HG02884 (cell line): Measurements from ENCODE around the gene FAM24B.
"Not testable (repeated sequence)": the region's sequence is repeated elsewhere in the genome, so short reads cannot be mapped to it uniquely, and the experiment has no call there.

ENCODE experiments used
- ATAC-seq: cut with Tn5 transposase; IDR thresholded peaks from one replicate; pipeline ENCODE4 v1.9.1; 2021; ENCODE audit warnings: mild to moderate bottlenecking, moderate library complexity; ENCODE audit not compliant: unreplicated experiment

FAM24B gene

DNA sequence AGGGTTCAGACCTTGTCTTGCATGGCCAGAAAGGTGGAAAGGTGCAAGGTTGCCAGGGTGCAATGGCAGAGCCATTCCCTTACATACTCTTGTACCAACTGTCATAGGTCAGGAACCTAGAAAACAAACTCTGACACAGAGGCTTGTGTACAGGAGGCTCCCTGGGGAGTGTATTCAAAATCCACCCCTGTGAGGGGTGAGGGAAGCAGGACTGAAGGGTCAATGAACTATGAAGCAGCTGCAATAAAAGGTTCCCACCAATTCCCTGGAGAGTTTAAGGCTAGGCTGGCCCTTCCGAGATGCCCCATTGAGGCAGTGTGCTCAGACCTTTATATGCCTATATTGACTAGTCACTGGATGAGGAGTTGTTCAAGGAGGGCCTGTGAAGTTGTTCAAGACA lies 19.9 kb downstream of the FAM24B start:
- no peak for ATAC-seq

DNA sequence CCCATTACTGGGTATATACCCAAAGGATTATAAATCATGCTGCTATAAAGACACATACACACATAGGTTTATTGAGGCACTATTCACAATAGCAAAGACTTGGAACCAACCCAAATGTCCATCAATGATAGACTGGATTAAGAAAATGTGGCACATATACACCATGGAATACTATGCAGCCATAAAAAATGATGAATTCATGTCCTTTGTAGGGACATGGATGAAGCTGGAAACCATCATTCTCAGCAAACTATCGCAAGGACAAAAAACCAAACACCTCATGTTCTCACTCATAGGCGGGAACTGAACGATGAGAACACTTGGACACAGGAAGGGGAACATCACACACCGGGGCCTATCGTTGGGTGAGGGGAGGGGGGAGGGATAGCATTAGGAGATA lies 21.3 kb downstream of the FAM24B start:
- not testable (repeated sequence) for ATAC-seq

DNA sequence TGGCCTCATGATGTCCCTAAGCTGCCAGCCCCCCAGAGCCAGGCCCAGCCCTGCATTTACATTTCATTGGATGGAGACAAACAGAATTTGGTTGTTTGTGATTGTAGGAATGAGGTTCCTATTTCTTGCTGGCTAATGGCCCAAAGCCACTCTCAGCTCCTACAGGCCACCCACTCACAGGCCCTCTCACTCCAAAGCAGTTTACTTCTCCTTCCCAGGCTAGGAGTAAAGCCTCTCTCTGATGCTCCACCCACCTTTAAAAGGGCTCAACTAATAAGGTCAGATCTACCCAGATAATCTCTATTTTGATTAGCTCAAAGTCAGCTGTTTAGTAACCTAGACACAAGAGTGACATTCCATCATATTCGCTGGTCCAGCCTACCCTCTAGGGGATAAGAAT lies 22.5 kb downstream of the FAM24B start:
- ATAC-seq, result no peak

DNA sequence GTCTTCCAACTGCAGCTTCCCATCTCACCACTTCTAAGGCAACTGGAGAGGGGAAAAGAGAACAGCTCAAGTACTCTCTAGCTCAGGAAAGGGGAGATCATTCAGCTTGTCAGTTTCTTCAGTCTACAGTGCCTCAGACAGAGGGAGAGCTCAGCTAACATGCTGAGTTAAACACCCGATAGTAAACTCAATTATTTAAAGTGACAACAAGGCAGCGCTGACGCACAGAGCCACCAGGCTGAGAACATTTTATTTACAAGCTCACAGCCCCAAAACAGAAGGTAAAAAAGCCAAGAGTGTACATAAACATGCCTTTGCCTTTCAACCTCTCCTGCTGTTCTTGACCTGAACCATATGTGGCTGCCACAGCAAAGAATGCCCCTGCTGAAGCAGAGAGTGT lies 23.6 kb downstream of the FAM24B start:
- no peak for ATAC-seq

DNA sequence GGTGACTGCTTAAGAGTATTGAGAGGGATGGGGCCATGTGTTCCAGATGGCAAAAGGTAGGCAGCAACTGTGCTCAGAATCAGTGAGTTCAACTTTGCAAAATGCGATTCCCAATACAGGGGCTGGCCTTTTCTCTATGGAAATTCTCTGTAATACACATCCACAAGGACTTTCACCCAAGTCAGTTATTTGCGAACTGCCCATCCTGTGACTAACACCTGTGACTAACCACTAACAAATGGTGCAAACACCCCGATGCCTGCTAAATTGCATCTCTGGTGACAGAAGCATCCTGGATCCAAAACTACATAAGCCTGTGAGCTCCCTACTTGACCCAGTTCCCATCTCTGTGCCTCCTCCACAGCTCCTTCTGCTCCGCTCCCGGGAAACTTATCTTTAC lies 24.7 kb downstream of the FAM24B start:
- ATAC-seq, result no peak

DNA sequence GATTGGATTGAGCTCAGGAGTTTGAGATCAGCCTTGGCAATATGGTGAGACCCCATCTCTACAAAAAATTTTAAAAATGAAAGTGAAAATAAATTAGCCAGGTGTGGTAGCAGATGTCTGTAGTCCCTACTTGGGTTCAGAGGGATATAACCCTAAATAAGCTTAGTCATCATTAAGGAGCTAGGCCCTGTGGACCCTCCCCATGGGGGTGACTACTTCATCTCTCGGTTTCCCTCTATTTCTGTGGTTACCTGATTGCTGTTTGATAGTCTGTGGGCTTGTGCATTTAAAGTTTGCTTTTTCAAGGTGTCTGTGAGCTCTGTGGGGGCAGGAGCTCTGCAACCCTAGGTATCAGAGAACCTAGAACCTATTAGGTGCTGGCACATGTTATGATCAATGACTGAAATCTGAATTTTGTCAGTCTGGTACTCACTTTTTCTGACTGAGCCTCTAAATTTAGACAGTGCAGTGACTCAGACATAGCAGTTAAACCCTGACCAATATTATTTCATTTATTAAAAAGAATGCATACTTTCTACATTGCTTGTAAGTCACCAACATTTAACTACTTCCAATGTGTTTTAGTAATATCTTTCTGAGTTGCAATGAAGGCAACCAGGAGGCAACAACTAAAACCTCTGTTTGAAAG lies 25.6 kb downstream of the FAM24B start:
- no peak for ATAC-seq

DNA sequence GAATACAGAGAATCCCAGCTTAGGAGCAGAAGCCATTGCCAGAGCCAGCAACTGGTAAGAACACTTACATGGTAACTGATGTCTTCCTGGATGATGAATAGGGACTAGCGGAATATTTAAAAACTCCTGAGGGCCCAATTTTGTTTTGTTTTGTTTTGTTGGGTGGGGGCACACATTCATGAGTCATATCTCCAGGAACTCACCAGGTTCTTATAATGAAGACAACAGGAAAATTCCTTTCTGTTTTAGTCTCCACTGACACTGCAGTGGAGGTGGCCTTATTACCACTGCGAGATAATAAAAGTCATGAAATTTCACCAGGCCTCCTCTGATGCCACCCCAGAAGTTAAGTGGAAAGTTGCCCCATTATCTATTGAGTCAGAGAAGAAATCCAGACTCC lies 27.1 kb downstream of the FAM24B start:
- ATAC-seq, result no peak

DNA sequence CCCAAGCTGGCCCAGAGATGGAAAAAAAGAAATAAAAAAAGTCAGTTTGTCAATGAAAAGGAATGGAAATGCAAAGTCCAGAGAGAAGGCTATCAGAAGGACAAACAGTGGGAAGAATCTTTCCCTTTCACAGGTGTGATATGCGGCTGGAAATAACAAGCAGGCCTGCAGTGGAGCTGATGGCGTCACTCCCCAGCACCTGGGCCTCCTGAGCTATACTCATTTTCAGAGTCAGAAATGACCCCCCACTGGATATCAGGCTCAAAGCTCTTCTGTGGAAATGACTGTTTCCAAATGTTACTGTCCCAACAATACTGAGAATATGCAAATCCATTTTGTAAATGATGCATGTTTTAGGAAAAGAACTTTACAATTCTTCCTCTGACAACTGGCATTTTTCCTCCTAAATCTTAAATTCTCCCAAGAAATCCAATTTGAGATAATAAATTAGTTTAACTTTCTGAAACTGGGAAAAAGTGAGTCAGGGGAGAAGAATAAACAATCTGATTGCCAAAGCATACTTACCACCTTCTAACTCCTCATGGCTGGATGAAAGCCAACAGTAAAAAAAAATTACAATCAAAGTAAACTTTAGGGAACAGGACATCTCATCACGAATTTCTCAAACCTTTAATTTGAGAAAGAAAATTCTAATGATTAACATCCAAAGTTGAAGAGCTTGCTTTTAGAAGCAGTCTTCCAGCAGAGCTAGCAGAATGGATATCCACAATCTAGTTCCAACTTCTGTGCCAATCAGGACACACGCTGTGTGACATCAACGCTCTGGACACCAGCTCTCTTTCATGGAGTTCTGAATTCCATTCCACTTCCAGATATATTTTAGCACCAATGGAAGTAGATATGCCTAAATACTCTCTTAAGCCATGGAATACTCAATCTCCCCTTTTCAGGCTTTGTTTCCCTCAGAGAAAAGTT lies 28.4 kb downstream of the FAM24B start:
- ATAC-seq, result no peak

DNA sequence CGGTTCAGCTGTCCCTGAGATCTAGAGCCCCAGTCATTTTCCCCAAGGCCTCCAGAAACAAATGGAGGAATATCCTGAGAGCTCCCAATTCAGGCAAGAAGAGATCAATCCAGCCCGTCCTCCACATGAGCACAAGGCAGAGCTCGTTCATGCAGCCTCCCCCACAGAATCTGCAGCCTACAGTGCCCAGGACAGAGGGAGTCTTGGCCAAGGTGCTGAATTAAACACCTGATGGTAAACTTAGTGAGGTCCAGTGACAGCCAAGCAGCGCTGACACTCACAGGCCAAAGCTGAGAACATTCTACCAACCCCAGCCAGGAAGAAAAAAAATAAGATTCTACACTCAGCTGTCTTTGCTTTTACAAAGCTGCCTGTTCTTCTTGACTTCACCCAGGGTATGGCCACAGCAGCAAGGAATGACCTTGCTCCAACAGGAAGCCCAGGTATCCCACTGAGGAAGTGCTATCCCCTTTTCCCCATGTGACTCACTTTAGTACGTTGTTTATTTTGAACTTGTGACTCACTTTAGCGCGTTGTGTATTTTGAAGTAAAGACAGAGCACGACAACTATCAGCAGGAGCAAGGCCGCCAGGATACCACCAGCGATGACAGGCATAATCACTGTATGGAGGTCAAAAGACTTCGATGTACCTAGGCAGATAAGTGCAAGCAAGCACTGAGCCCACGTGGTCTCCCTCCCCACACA lies 29.3 kb downstream of the FAM24B start:
- no peak for ATAC-seq

DNA sequence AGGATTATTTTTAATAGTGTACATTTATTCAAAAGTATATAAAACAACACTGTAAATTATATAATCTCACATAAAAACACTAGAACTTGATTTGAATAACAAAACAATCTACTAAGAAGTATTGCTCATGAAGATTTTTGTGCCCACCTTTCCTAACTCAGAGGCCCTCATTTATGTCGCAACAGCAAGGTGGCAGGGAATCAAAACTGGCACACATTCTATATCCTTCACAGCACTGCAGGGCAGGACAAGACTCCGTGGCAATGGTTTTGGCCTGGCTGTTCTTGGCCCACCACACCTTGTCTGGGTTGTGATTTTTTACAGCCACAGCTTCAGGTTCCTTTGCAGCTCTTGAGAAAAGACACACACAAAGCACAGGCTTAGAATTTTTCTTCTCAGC lies 30.3 kb downstream of the FAM24B start:
- ATAC-seq, result no peak

DNA sequence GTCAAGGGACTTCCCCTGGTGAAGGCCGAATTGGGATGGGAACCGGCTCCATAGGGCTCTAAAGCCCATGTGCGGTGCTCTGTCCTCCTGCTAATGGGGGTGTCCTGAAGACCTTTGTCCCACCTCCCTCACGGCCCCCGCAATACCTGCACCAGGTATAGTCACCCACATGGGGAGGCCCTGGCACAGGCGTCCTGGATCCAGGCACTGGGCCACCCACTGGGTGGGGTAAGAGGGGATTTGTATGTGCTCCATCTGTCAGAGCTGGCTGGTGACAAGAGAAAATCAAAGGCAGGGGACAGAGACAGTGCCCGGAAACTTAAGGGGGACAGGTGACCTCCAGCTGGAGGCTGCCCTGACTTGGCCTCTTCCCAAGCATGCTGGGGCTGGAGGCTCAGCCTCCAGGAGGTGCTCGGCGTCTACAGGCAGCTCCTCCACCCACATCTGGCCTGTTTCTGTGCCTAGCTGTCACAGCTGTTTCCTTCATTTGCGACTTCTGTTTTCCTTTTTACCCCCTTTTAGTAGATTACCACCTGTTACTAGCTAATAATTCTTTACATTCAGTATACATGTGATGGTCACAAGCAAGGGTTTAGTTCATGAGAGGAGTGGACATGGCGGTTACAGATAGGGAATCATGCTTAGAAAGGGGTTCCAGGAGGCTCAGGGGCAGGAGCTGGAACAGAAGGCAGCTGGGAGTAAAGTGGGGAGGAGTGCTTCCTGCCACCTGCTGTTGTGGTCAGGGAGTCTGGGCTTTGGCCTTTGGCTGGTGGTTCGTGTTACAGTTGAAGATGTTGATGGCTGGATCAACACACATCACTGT lies 31.4 kb downstream of the FAM24B start:
- no peak for ATAC-seq

DNA sequence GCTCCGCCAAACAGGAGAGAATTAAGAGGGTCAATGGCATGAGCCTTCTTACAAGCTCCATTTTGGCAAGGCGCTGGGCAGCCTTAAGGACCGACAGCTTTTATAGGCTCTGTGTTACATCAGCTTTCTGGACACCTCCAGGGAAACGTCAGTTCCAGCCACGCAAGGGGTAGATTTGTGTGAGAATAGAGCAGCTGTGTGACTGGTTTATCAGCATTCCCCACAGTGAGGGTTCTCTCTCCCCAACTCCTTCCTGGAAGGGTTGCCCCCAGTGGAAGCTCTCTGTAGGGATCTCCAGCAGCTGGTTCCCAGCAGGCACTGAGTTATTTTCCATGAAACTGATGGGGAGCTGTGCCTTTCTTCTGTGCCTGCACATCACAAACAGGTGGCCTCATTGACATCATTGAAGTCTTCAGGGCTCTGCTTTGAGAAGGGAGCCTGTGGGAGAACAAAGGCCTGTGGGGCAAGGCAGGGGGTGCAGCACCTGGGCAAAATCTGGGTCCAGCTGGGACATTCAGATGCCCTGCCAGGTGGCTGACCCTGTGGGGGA lies 33.5 kb downstream of the FAM24B start, which contains the start of gene CUZD1:
Gene CUZD1 (minus strand): TSS at position 75 of the 550 bp plus-strand sequence. CDS start 14 bp downstream, at position 61.
- no peak for ATAC-seq

DNA sequence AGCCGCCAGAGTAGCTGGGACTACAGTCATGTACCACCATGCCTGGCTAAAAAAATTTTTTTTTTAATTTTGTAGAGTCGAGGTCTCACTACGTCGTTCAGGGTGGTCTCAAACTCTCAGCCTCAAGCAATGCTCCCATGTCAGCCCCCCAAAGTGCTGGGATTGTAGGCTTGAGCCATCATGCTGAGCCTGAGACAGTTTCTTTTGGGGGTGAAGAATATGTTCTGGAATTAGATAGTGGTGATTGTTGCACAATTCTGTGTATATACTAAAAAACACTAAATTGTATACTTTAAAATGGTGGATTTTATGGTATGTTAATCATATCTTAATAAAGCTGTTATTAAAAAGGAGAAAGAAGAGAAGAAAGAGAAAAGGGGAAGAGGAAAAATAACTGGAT lies 35.2 kb downstream of the FAM24B start:
- no peak for ATAC-seq

DNA sequence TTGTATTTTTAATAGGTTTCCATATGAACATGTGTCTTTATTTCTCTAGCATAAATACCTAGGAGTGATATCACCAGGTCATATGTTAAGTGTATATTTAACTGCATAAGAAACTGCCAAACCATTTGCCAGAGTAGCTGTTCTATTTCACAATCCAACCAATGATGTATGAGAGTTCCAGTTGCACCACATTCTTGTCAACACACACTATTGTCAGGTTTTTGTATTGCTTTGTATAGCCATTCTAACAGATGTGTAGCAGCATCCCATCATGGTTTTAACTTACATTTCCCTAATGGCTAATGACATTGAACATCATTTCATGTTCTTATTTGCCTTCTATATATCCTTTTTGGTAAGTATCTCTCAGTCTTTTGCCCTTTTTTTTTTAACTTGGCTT lies 37.8 kb downstream of the FAM24B start:
- ATAC-seq, result no peak

DNA sequence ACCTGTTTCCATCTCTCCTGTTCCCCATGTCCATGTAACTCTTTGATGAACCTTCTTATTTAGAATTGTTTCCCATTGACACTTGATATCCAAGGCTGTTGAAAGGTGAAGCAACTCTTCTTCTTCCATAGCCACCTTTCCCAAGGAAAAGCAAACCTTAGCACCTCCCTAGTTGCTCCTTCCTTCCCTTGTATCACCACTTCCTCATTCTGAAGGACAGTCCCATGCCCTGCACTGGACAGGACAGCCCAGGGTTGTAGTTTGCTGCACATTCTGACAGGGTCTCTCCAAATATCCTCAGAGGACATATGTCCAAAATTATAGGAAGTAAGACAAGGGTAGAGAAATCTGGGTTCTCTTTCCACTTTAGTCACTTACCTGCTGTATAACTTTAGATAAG lies 39.9 kb downstream of the FAM24B start:
- no peak for ATAC-seq

DNA sequence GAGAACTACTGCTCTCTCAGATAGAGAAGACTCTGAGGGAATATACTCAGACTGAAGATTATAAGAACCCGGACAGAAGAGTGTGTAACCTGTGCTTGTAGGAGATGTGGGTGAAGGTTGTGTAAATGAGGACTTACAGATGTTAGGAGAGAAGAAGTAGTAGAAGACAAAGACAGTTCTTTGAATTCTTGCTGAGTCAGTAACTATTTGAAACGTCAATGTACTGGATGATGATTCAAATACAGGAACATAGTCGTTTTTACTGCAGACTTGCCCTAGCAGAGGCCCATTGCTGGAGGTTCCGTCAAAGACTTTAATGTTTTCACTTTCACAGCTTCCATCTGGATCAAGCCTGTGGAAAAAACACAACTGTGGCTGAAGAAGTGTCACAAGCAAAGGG lies 40.5 kb downstream of the FAM24B start:
- ATAC-seq, result no peak

DNA sequence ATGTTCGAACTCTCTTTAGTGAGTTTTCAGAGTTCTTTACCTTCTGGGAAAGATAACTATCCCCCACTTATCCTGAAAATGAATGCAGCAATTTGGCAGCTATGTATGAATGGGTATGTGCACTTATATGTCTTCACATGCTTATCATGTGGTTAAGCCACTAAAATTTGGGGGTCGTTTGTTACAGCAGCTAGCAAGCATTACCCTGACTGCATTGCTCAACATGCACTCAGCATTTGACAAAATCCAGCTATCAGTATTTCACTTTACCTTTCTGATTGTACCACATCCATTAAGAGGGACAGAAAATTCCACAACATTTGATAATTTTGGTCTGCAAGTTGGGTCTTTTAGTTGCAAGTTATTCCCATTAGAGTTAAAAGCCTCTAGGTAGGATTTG lies 43.5 kb downstream of the FAM24B start:
- ATAC-seq, result no peak

DNA sequence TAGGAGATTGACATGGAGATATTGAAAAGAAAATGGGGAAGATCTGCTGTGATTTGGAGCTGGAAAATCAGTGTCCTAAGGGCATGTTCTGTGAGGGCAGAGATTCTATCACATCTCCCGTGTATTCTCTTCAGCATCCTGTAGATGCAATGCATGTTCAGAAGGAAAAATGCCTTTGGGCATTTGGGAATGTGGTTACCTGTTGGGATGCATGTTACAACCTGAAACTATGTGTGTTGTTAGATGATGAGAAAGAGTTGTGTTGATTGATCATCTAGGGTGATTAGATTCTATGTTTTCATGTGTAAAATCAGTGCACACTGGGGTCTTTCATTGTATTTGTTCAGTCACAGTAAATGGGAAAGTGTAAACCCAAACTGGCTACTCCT lies 48.4 kb downstream of the FAM24B start:
- ATAC-seq, result no peak

DNA sequence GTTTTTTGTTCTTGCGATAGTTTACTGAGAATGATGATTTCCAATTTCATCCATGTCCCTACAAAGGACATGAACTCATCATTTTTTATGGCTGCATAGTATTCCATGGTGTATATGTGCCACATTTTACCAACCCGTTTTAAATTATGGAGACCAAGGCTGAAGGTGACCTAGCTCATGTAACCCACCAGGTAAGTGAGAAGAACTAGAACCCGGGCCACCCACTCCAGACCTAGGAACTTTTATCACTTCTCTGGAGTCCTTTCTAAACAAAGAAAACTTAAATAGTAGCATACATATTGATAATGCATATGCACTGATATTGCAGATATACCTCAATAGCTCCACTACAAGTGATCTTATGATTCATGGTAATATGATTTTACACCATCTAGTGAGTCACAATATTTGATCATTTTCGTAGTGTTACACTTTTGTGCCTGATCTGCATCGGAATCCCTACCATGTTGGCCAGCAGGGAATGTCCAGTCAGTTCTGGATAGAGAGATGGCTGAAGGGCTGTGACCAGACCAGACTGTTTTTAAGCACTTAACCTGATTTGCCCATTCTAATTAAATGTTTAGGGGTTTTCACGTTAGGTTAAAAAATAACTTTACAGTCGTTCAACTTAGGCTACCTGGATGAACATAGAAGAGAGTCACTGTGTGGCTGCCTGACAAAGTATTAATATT lies 49.0 kb downstream of the FAM24B start:
- no peak for ATAC-seq

DNA sequence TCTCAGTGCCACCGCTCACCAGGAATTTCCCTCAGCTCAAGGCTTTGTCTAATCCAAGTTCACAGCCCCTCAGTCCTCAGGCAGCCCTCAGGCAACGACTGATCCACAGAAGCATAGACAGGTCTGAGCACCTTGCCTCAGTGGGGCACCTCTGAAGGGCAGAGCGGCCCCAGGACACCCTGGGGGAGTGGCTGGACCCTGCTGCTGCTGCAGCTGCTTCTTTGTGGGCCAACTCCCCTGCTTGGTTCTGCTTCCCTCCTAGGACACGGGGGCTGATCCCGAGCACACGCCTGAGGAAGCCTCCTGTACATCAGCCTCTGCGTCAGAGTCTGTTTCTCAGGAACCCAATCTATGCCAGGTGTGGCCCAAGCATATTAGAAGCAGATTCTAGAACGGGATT lies 49.9 kb downstream of the FAM24B start:
- ATAC-seq, result no peak
